C4-2B (cell line): ENCODE results near the gene PGP.

Source experiments
- ZFX ChIP-seq: fragments of 450-650 bp; IDR thresholded peaks from 2 replicates; pipeline ENCODE4 v1.6.1; 2017
- TF ChIP-seq, protein P1 (sequence below): fragments of 450-650 bp; conservative IDR thresholded peaks from 2 replicates; pipeline ENCODE4 v1.5.1; 2017; ENCODE audit warnings: mild to moderate bottlenecking

DNA sequence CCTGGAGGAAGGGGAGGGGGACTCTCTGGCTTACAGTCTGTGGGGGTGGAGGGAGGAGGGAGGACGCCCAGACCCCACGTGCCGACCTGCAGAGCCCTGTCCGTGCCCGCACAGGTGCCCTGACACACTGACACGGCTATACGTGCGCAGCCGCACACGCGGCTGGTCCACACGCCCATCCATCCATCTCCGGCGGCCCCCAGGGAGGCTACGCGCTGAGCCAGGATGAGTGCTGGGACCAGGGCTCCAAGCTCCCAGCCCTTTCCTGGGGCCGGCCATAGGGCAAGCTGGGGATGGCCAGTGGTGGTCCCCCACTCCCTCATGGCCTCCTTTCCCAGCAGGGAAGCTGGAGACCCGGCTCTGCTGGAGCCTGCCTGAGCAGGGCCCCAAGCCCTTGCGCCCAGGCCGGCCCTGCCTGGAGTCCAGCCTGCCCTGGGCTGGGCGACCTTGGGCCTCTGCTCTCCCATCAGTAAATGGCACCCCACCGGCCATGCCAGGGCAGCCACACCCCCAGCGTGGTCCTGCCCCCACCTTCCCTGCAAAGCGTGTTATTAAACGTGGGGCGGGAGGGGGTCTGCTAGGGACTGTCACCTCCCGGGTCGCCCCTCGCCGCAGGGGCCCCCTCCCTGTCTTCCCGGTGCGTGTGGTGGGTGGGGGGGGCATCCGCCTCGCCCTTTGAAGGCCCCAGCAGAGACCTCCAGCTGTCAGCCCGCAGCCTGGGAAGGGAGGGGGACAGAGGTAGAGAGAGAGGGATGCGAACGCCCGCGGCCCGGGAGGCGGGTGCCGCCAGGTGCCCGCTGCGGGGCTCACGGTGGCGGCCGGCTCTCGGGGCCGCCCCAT, 19.1 kb downstream of the PGP start:
- TF ChIP-seq, protein P1, sequence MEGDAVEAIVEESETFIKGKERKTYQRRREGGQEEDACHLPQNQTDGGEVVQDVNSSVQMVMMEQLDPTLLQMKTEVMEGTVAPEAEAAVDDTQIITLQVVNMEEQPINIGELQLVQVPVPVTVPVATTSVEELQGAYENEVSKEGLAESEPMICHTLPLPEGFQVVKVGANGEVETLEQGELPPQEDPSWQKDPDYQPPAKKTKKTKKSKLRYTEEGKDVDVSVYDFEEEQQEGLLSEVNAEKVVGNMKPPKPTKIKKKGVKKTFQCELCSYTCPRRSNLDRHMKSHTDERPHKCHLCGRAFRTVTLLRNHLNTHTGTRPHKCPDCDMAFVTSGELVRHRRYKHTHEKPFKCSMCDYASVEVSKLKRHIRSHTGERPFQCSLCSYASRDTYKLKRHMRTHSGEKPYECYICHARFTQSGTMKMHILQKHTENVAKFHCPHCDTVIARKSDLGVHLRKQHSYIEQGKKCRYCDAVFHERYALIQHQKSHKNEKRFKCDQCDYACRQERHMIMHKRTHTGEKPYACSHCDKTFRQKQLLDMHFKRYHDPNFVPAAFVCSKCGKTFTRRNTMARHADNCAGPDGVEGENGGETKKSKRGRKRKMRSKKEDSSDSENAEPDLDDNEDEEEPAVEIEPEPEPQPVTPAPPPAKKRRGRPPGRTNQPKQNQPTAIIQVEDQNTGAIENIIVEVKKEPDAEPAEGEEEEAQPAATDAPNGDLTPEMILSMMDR: no peak
- TF ChIP-seq ZFX: no peak
